IPS DF 4.7 (cell line): ENCODE measurements around the gene BCL2.
A peak's percentile ranks its signal among the peaks of the same experiment; 100 is the strongest.

Source experiments
- DNase-seq: peaks from one replicate; pipeline ENCODE4 v3.0.0-alpha.2; 2013; ENCODE audit warnings: low spot score; ENCODE audit errors: extremely low read depth

BCL2 gene

GRCh38 chr18:63329431-63330145 is 10.0 kb upstream of the BCL2 start:
- no peak for DNase-seq

GRCh38 chr18:63326011-63326410 is 6.4 kb upstream of the BCL2 start:
- no peak for DNase-seq

- DNase-seq: no peak
These were observed 5.6 kb upstream of the BCL2 start for GRCh38 chr18:63325086-63325686.

GRCh38 chr18:63322908-63323634 is 3.5 kb upstream of the BCL2 start:
- no peak for DNase-seq

- DNase-seq: no peak
These were observed 2.6 kb upstream of the BCL2 start for GRCh38 chr18:63322206-63322605.

GRCh38 chr18:63321291-63321690 is 1.7 kb upstream of the BCL2 start:
- DNase-seq: no peak

- no peak for DNase-seq
These were observed 1.4 kb upstream of the BCL2 start for GRCh38 chr18:63320975-63321265.

- DNase-seq: no peak
These were observed 780 bp upstream of the BCL2 start for GRCh38 chr18:63320123-63320974.

GRCh38 chr18:63318889-63319382 is 633 bp downstream of the BCL2 start:
- DNase-seq: no peak

GRCh38 chr18:63317982-63318888 is 1.3 kb downstream of the BCL2 start:
- peak; percentile 58 for DNase-seq

- DNase-seq: no peak
These were observed 2.0 kb downstream of the BCL2 start for GRCh38 chr18:63317556-63317946.

- DNase-seq: no peak
These were observed 2.7 kb downstream of the BCL2 start for GRCh38 chr18:63316612-63317555.

GRCh38 chr18:63315876-63316275 is 3.7 kb downstream of the BCL2 start:
- DNase-seq: no peak

GRCh38 chr18:63315131-63315662 is 4.4 kb downstream of the BCL2 start:
- DNase-seq: no peak

- no peak for DNase-seq
These were observed 5.3 kb downstream of the BCL2 start for GRCh38 chr18:63314062-63314790.

GRCh38 chr18:63313396-63313917 is 6.1 kb downstream of the BCL2 start:
- DNase-seq: no peak

- no peak for DNase-seq
These were observed 6.7 kb downstream of the BCL2 start for GRCh38 chr18:63312737-63313395.

- DNase-seq: no peak
These were observed 7.6 kb downstream of the BCL2 start for GRCh38 chr18:63312019-63312409.
